Measurements from ENCODE around the gene RNF150. TPM values are rescaled to one million over a fixed set of nuclear protein-coding genes. Genes with fewer than 3 reads are reported as not detected.
A peak's percentile ranks its signal among the peaks of the same experiment; 100 is the strongest.

Gene RNF150
- total and polyA plus RNA-seq, 12 donors, result 4.9 to 88.6 (median 61.3) TPM

DNA sequence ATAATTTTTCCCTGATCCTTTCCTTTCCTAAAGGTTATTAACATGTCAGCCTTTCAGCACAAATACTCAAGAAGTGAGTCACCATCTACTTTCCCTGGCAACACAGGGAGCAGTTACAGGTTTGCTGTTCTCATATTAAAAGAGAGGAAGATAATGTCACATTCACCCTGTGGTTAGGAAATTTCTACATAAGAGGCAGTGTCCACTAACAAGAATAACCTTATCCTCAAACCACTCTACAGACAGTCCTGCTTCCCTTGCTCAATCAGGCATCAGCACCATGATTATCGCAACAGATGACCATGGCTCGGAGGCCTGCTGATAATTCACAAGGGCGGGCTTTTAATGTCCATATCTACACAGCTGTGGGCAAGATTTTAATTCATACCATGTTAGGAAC lies 30.9 kb downstream of the RNF150 start:
- peak in 1 of 2 donors; percentile 49 for TF ChIP-seq POLR2A (IDR thresholded peaks at IDR 0.05)
- TF ChIP-seq, protein P1, sequence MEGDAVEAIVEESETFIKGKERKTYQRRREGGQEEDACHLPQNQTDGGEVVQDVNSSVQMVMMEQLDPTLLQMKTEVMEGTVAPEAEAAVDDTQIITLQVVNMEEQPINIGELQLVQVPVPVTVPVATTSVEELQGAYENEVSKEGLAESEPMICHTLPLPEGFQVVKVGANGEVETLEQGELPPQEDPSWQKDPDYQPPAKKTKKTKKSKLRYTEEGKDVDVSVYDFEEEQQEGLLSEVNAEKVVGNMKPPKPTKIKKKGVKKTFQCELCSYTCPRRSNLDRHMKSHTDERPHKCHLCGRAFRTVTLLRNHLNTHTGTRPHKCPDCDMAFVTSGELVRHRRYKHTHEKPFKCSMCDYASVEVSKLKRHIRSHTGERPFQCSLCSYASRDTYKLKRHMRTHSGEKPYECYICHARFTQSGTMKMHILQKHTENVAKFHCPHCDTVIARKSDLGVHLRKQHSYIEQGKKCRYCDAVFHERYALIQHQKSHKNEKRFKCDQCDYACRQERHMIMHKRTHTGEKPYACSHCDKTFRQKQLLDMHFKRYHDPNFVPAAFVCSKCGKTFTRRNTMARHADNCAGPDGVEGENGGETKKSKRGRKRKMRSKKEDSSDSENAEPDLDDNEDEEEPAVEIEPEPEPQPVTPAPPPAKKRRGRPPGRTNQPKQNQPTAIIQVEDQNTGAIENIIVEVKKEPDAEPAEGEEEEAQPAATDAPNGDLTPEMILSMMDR (IDR thresholded peaks at IDR 0.05), result no peak

DNA sequence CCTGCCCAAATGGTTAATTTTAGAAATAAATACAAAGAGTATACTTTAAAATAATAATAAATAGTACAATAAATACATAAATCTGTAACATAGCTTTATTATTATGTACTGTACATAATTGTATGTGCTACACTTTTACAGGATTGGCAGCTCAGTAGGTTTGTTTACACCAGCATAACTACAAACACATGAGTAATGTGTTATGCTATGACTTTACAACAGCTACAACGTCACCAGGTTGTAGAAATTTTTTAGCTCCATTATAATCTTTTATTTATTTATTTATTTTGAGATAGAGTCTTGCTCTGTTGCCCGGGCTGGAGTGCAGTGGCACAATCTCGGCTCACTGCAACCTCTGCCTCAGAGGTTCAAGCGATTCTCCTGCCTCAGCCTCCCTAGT lies 31.8 kb downstream of the RNF150 start:
- Histone ChIP-seq H3K36me3 (replicated peaks in 1 of 2) (no peaks in the 10 kb centered on the region), H3K27me3 (no peaks in the 10 kb centered on the region), H3K9me3 (replicated peaks in 1 of 3) (no peaks in the 10 kb centered on the region), H3K4me1 (replicated peaks in 1 of 2) (peaks cover 8 to 31% of the 10 kb centered on the region in 2 donors), H3K27ac (peak overlapping the region in 4 of 5 donors; percentile 32 to 83 (median 76)), H3K4me3 (no peak overlapping the region)
- no peak for TF ChIP-seq POLR2A (IDR thresholded peaks at IDR 0.05)
- TF ChIP-seq, protein P1 (IDR thresholded peaks at IDR 0.05), result no peak
- DNase-seq, result no peak
- intact Hi-C loops (cut with DNase I), result no loop called here
- 86 to 93% (median 93%) methylated on average over 4 of the region's 4 CpGs for WGBS, 4 donors

More for the DNA sequence above, 30.9 kb downstream of the RNF150 start:
- peak; percentile 29 to 67 (median 42) for DNase-seq
- Histone ChIP-seq H3K9me3 (replicated peaks in 1 of 3) (no peaks in the 10 kb centered on the region), H3K36me3 (replicated peaks in 1 of 2) (no peaks in the 10 kb centered on the region), H3K4me1 (replicated peaks in 1 of 2) (peaks cover 5 to 31% of the 10 kb centered on the region in 2 donors), H3K27me3 (no peaks in the 10 kb centered on the region), H3K27ac (peak overlapping the region in 4 of 5 donors; percentile 32 to 83 (median 76)), H3K4me3 (no peak overlapping the region)
- 40 to 52% (median 52%) methylated on average over 3 of the region's 3 CpGs for WGBS, 4 donors
- intact Hi-C loops (cut with DNase I), result no loop called here

- intact Hi-C loops (cut with DNase I), result no loop called here
- TF ChIP-seq POLR2A (IDR thresholded peaks at IDR 0.05), result no peak
- TF ChIP-seq, protein P1 (IDR thresholded peaks at IDR 0.05), result no peak
- no peak overlapping the region for H3K4me3 ChIP-seq
These were observed 33.9 kb downstream of the RNF150 start for GRCh38 chr4:141099326-141099725.

DNA sequence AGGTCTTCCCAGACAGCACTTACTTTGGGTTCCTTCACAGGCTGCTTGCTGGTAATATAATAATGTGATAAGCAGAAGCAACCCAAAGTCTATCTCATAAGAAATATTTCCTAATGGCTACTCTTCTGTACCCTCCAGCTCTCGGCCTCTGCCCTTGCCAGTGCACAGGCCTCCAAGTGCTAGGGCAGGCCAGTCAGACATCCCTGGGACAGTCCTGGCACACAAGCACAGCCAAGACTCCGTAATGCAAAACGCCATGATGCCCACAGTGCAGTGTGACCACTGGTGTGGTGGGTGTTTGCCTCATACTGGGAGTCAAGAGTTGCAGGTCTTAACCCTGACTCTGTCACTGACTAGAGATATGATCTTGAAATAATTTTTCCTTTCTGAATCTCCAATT lies 35.1 kb downstream of the RNF150 start:
- WGBS, 4 donors, result 86 to 97% (median 97%) methylated on average over 3 of the region's 3 CpGs
- no peak for TF ChIP-seq POLR2A (IDR thresholded peaks at IDR 0.05)
- TF ChIP-seq, protein P1 (IDR thresholded peaks at IDR 0.05), result no peak
- peaks cover 8 to 31% of the 10 kb centered on the region in 2 donors for H3K4me1 ChIP-seq (replicated peaks in 1 of 2)
- H3K4me3 ChIP-seq, result no peak overlapping the region
- no peak for DNase-seq
- H3K27me3 ChIP-seq, result no peaks in the 10 kb centered on the region
- H3K36me3 ChIP-seq (replicated peaks in 1 of 2), result no peaks in the 10 kb centered on the region
- H3K9me3 ChIP-seq (replicated peaks in 1 of 3), result peaks cover 0 to 10% (median 0%) of the 10 kb centered on the region in 3 donors
- intact Hi-C loops (cut with DNase I), result no loop called here
- no peak overlapping the region for H3K27ac ChIP-seq

More at GRCh38 chr4:141099326-141099725, 33.9 kb downstream of the RNF150 start:
- H3K9me3 ChIP-seq (replicated peaks in 1 of 3), result peaks cover 0 to 3% (median 0%) of the 10 kb centered on the region in 3 donors
- WGBS, 4 donors, result 95 to 100% (median 95%) methylated on average over 1 of the region's 1 CpG
- no peak overlapping the region for H3K27ac ChIP-seq
- H3K4me1 ChIP-seq (replicated peaks in 1 of 2), result peaks cover 8 to 31% of the 10 kb centered on the region in 2 donors
- no peaks in the 10 kb centered on the region for H3K36me3 ChIP-seq (replicated peaks in 1 of 2)
- DNase-seq, result no peak
- no peaks in the 10 kb centered on the region for H3K27me3 ChIP-seq

Measured in adrenal gland (tissue), 12 donors.